NB4 (cell line): Measurements from ENCODE around the gene AXIN1.

Experiments used
- DNase-seq: peaks from one replicate; pipeline ENCODE4 v3.0.0; 2010; ENCODE audit warnings: low read depth
- H3K4me3 ChIP-seq: one replicate; pipeline ENCODE4 v1.5.1; 2011; ENCODE audit warnings: mild to moderate bottlenecking, low read depth, low read length, moderate library complexity
- MYC ChIP-seq: IDR thresholded peaks from 2 replicates; pipeline ENCODE4 v1.6.1; 2011; ENCODE audit warnings: low read depth, low read length
- POLR2A ChIP-seq: IDR thresholded peaks from 2 replicates; pipeline ENCODE4 v1.6.1; 2011; ENCODE audit warnings: mild to moderate bottlenecking; ENCODE audit not compliant: insufficient read length; ENCODE audit errors: extremely low read depth
- TF ChIP-seq, protein P1 (sequence below): IDR thresholded peaks from 2 replicates; pipeline ENCODE4 v1.6.1; 2011; ENCODE audit warnings: low read depth, low read length
- TF ChIP-seq, protein P2 (sequence below): IDR thresholded peaks from one replicate; pipeline ENCODE4 v1.5.1; 2012; ENCODE audit warnings: low read depth, low read length

The AXIN1 gene

DNA sequence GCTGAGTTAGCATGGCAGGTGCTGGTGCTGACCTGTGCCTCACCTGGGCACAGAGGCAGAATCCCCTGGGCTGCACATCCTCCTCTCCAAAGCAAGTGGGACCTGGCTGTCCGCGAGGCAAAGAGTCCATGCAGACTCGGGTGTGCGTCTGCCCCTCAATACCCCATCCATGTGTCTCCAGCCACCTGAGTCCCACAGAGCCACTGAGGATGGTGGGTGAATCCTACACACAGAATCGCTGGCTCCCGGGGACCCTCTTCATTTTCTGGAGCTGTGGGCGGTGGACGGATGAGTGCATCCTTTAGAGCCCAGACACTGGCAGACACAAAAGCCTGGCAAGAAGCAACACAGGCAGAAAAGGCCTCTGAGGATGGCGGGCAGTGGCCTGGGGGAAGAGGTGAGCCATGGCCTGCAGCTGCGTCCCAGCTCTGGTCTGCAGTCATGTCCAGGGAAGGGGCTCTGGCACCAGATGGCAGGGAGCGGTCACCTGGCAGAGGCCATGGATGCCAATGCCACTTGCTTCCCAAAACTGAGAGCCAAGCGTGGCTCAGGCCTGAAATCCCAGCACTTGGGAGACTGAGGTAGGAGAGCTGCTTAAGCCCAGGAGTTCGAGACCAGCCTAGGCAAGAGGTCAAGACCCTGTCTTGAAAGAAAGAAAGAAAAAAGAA is 29.9 kb downstream of the AXIN1 start:
- TF ChIP-seq, protein P1, sequence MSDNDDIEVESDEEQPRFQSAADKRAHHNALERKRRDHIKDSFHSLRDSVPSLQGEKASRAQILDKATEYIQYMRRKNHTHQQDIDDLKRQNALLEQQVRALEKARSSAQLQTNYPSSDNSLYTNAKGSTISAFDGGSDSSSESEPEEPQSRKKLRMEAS, result no peak
- TF ChIP-seq POLR2A (no peak), MYC (no peak)
- TF ChIP-seq, protein P2, sequence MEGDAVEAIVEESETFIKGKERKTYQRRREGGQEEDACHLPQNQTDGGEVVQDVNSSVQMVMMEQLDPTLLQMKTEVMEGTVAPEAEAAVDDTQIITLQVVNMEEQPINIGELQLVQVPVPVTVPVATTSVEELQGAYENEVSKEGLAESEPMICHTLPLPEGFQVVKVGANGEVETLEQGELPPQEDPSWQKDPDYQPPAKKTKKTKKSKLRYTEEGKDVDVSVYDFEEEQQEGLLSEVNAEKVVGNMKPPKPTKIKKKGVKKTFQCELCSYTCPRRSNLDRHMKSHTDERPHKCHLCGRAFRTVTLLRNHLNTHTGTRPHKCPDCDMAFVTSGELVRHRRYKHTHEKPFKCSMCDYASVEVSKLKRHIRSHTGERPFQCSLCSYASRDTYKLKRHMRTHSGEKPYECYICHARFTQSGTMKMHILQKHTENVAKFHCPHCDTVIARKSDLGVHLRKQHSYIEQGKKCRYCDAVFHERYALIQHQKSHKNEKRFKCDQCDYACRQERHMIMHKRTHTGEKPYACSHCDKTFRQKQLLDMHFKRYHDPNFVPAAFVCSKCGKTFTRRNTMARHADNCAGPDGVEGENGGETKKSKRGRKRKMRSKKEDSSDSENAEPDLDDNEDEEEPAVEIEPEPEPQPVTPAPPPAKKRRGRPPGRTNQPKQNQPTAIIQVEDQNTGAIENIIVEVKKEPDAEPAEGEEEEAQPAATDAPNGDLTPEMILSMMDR, result no peak
- DNase-seq, result no peak
- no peak overlapping the region for H3K4me3 ChIP-seq

DNA sequence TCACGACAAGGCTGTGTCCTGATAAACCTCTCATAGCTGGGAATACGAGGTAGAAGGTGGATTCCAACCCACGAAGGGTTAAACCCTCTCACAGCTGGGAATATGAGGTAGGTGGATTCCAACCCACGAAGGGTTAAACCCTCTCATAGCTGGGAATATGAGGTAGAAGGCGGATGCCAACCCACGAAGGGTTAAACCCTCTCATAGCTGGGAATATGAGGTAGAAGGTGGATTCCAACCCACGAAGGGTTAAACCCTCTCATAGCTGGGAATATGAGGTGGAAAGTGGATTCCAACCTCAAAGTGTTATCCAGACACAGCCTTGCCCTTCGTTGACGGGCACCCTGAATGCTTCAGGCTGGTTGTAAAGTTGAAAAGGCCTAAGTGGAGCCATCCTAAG is 31.0 kb downstream of the AXIN1 start:
- no peak overlapping the region for H3K4me3 ChIP-seq
- DNase-seq, result no peak
- TF ChIP-seq, protein P1, result no peak
- no peak for TF ChIP-seq MYC
- TF ChIP-seq POLR2A, result no peak
- TF ChIP-seq, protein P2, result no peak

DNA sequence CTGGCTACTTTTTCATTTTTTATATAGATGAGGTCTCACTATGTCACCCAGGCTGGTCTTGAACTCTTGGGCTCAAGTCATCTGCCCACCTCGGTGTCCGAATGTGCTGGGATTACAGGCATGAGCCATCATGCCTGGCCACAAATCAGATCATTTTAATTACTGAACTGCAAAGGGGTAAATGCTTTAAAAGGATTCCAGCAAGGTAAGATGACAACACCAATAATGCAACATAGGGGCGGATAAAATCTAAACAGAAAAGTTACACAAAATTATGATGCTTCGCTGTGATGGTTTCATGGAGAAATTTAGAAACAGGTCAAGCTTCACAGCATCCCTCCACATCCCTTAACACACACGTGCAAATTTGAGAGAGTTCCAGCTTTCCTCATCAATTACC is 32.3 kb downstream of the AXIN1 start:
- no peak for TF ChIP-seq MYC
- no peak overlapping the region for H3K4me3 ChIP-seq
- DNase-seq, result no peak

DNA sequence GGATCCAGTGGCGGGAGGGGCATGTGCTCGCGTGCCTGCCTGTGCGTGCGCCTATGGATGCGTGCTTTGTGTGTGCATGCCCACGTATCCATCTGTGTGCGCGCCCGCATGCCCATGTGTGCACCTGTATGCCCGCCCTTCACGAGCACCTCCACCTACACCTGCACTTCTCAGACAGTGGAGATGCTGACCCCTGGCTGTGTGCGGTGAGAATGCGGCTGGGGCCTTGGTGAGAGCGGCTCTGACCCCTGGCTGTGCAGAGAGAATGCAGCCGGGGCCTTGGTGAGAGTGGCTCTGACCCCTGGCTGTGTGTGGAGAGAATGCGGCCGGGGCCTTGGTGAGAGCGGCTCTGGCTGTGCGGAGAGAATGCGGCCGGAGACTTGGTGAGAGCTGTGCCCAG is 33.9 kb downstream of the AXIN1 start:
- TF ChIP-seq MYC (no peak), POLR2A (no peak)
- TF ChIP-seq, protein P1, result no peak
- TF ChIP-seq, protein P2, result no peak
- DNase-seq, result no peak

DNA sequence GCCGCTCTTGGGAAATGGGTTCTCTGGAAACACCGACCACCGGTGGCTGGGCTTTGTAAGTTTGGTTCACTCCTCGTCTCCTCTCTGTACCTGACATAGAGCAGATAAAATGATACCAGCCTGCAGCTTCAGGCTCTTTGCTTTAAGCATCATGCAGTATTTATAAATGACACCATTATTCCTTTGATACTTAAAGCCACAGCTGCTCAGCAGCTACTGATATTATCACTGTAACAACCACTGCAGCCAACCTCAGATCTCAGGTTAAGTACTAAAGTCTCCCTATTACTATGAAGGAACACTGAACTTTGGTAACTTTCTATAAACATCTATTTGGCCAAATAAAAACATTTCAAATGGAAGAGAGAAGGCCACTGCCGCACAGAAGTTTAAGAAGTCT is 34.9 kb downstream of the AXIN1 start:
- DNase-seq, result no peak
- no peak overlapping the region for H3K4me3 ChIP-seq
- TF ChIP-seq POLR2A (no peak), MYC (no peak)
- TF ChIP-seq, protein P1, result no peak
- TF ChIP-seq, protein P2, result no peak

More for the DNA sequence above, 33.9 kb downstream of the AXIN1 start:
- no peak overlapping the region for H3K4me3 ChIP-seq

DNA sequence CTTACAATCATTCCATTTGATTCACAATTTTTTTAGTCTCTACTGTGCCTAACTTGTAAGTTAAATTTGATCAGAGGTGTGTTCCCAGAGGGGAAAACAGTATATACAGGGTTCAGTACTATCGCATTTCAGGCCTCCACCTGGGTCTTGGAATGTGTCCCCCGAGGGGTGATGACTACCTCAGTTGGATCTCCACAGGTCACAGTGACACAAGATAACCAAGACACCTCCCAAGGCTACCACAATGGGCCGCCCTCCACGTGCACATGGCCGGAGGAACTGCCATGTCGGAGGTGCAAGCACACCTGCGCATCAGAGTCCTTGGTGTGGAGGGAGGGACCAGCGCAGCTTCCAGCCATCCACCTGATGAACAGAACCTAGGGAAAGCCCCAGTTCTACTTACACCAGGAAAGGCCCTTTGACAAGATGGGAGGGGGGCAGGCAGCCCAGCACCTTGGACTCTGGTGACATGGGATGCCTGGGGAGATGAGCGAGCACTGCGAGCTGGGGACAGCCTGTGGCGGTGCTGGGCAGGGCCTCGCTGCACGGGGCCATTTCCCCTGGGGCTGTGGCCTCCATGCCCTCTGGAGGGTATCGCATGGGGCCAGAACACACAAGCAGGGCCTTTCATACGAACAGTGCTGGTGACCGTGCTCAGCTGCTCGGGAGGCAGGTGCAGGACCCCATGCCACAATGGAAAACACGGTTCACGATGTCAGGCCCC is 35.6 kb downstream of the AXIN1 start:
- no peak for TF ChIP-seq MYC
- TF ChIP-seq, protein P2, result no peak
- no peak for TF ChIP-seq POLR2A
- TF ChIP-seq, protein P1, result no peak
- H3K4me3 ChIP-seq, result no peak overlapping the region
- no peak for DNase-seq
